Measurements from ENCODE around the gene CACYBP. TPM values are rescaled to one million over a fixed set of nuclear protein-coding genes. Genes with fewer than 3 reads are reported as not detected.

CACYBP gene
- total RNA-seq, 1 experiment from 2014 or later: 194 TPM

GRCh38 chr1:174975764-174976163, 24.0 kb upstream of the CACYBP start:
- TF ChIP-seq CTCF (IDR thresholded peaks at IDR 0.05 in 2 of 3, conservative IDR thresholded peaks at IDR 0.05 in 1 of 3; ENCODE audit: borderline replicate concordance in 1 of 3, insufficient read depth in 1 of 3, low read depth in 2 of 3, low read length in 2 of 3): no peak
- TF ChIP-seq FOSL1 (IDR thresholded peaks at IDR 0.05; ENCODE audit: low read depth): no peak
- TF ChIP-seq EGR1 (IDR thresholded peaks at IDR 0.05; ENCODE audit: low read depth): no peak
- no peak for TF ChIP-seq CEBPB (IDR thresholded peaks at IDR 0.05; ENCODE audit: low read depth)
- TF ChIP-seq MAX (IDR thresholded peaks at IDR 0.05): no peak
- TF ChIP-seq EZH2 (IDR thresholded peaks at IDR 0.05): no peak
- TF ChIP-seq REST (IDR thresholded peaks at IDR 0.05; ENCODE audit: low read depth): no peak
- TF ChIP-seq ATF3 (IDR thresholded peaks at IDR 0.05): no peak
- TF ChIP-seq POLR2A (IDR thresholded peaks at IDR 0.05; ENCODE audit: borderline replicate concordance, extremely low read depth, insufficient read depth, insufficient read length): no peak
- no peak for TF ChIP-seq JUND (IDR thresholded peaks at IDR 0.05)
- TF ChIP-seq ZFX (IDR thresholded peaks at IDR 0.05): no peak
- TF ChIP-seq EZH2phosphoT487 (IDR thresholded peaks at IDR 0.05; ENCODE audit: borderline replicate concordance): no peak
- CTCF ChIA-PET: interaction anchor here (3.0 kb wide), 1 partner anchor 11 kb away, joined by 12 read pairs; no protein-coding TSS in a partner anchor
- POLR2A ChIA-PET: no interaction called here
- Histone ChIP-seq H3K4me1 (ENCODE audit: control insufficient read depth in 1 of 2, insufficient read depth in 2 of 2, low read length in 2 of 2) (peaks cover 0 to 10% of the 10 kb centered on the region in 2 experiments; a peak in 2 of 4 replicates), H3K27me3 (ENCODE audit: insufficient read depth, low read length) (no peaks in the 10 kb centered on the region), H3K9ac (ENCODE audit: low read length) (no peak overlapping the region), H4K20me1 (ENCODE audit: insufficient read depth) (no peaks in the 10 kb centered on the region), H3K9me2 (ENCODE audit: insufficient read depth) (no peaks in the 10 kb centered on the region), H3K27ac (ENCODE audit: low read depth, low read length) (no peak overlapping the region), H3K9me3 (ENCODE audit: control insufficient read depth in 1 of 2, insufficient read depth in 1 of 2, low read depth in 1 of 2, low read length in 2 of 2) (no peaks in the 10 kb centered on the region), H3K36me3 (ENCODE audit: control insufficient read depth in 1 of 2, insufficient read depth in 2 of 2, low read length in 2 of 2) (no peaks in the 10 kb centered on the region), H3K4me3 (replicated peaks in 1 of 2; ENCODE audit: low read depth in 1 of 2, low read length in 2 of 2) (no peak overlapping the region), H2AFZ (ENCODE audit: low read depth, low read length, poor library complexity, severe bottlenecking) (no peak overlapping the region), H3K79me2 (ENCODE audit: insufficient read depth, low read length) (no peaks in the 10 kb centered on the region), H3K4me2 (ENCODE audit: low read length) (no peak overlapping the region)
- intact Hi-C loops (cut with micrococcal nuclease): no loop called here
- RAD21 ChIA-PET (ENCODE audit: low non-redundant PET in 1 of 2, low total read pairs in 2 of 2, uncharacterized antibody in 2 of 2, unreplicated experiment in 2 of 2): no interaction called here
- BruUV-seq (replicated peaks): no TSS peak
- ATAC-seq: no peak
- DNase-seq (ENCODE audit: low read depth, low spot score): no peak
